Measurements from ENCODE around the gene TRABD.

Gene TRABD

GRCh38 chr22:50205781-50206569 is 20.3 kb downstream of the TRABD start:
- DNase-seq = no peak

DNA sequence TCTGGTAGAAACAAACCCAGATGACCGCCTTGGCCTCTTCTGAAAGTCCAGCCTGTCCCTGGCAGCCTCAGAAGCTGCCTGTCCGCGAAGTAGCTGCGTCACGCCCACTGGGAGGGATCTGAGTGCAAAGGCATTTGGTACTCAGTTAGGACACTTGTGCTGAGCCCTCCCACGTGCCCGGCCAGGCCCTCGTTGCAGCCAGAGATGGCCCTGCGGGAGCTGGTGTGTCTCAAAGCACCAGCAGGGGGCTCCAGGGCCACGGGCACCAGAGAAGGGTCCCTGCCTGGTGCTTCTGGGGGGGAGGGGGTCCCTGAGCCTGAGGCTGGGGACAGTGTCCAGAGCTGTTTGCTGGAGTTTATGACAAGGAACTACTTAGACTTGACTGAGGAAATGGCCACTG is 20.9 kb downstream of the TRABD start:
- peak; percentile 47 for DNase-seq

DNA sequence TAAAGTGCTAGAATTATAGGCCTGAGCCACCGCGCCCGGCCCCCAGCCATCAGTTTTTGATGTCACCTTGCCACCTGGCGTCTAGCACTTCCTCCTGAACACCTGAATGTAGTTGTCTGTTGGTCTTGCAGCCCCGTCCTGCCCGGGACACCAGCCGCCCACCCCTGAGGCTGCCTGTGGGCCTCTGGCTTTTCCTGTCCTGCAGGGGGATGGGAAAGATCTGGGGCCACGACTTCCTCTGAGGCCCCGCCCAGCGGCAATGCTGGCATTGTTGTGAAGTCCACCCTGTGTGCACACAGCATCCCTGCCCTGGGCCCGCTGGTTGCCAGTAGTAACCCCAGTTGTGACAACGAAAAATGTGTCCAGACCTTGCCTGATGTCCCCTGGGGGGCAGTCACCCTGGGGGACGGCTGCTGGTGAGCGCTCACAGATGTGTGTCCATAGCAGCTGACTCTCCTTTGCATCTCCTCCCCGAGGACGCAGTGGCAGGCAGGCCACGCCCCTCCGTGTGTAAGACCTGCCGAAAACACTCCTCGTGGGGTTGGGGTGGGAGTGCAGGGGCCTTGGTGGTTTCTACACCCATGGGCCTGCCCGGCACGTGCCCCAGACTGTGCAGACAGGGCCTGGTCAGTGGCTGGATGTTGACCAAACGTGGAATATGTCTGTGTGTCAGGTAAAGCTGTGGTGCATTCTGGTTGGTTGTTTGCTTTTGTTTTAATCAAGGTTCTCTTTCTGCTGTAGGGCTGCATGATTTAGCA is 21.8 kb downstream of the TRABD start:
- no peak for DNase-seq

DNA sequence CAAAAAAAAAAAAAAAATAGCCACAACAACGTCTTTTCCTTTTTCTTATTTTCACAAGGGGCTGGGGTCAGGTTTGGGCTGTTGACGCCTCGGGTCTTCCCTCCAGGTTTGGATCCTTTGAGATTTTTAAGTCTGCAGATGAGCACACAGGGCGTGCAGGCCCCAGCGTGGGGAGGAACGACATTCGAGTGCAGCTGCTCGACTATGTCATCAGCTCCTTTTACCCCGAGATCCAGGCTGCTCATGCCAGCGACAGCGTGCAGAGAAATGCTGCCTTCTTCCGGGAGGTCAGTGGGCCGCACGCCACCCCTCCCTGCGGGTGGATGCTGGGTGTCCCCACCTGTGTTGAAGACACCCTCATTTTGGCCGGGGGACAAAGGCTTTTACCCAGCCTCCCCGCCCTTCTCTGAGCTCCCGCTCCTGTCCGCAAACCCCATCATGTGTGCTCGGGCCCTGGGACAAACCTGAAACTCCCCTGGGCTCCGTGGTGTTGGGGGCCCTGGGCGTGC is 22.8 kb downstream of the TRABD start:
- no peak for DNase-seq

DNA sequence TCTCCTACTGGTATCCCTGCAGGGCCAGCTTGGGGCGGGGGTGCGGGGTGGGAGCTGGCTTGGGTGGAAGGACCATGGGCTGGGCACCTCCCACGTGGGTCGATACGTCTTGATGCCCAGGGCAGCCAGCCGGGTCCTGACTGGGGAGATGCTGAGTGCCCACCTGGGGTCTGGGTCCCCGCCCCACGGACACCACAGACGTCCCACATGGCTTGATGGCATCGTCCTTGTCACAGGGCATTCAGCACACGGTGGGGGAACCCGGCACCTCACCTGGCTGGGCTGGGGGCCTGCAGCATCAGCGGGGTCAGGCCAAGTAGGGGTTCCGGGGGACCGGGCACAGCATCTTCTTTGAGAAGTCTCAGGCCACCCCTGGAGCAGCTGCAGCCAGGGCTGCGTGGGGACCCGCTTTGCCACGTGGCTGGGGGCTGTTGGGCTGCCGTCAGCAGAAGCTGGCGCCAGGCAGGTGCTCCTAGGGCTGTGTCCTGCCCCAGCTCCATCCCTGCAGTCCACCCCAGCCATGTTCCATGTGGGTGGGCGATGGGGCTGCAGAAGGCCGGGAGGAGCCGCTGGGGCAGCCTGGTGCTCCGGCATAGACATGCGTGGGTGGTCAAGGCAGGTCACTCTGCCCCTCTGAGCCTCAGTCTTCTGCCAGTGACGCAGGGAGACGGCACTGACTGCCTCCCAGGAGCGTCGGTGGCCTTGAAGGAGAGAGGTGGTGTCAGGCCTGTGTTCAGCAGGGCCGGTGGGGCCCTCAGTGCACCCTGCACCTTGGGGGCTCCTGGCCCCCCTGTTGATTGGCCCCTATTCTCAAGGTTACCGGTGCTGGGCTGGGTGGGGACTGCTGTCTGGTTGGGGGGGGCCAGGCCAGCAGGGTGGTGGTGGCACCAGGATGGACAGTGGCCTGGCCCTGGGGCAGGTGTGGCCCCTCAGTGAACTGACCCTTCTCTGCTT is 23.5 kb downstream of the TRABD start:
- no peak for DNase-seq

DNA sequence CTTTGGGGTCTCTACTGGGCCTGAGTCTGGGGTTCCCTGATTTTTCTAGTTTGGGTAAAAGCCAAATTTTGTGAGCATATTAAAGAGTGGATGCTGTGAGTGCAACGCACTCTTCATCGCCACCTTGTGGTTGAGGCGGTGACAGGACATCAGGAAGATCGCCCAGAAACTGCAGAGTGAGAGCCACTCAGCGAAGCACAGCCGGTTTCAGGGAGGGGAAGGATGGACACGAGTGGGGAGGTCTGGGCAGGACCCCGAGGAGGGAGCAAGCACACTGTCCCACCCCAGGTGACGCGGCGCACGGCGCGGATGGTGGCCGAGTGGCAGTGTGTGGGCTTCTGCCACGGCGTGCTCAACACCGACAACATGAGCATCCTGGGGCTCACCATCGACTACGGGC is 24.2 kb downstream of the TRABD start:
- peak; percentile 65 for DNase-seq

- DNase-seq = no peak
These were observed 24.8 kb downstream of the TRABD start for GRCh38 chr22:50210378-50211139.

GRCh38 chr22:50211147-50211546 is 25.4 kb downstream of the TRABD start:
- DNase-seq = no peak

- DNase-seq = no peak
These were observed 27.6 kb downstream of the TRABD start for GRCh38 chr22:50213263-50213662.

DNA sequence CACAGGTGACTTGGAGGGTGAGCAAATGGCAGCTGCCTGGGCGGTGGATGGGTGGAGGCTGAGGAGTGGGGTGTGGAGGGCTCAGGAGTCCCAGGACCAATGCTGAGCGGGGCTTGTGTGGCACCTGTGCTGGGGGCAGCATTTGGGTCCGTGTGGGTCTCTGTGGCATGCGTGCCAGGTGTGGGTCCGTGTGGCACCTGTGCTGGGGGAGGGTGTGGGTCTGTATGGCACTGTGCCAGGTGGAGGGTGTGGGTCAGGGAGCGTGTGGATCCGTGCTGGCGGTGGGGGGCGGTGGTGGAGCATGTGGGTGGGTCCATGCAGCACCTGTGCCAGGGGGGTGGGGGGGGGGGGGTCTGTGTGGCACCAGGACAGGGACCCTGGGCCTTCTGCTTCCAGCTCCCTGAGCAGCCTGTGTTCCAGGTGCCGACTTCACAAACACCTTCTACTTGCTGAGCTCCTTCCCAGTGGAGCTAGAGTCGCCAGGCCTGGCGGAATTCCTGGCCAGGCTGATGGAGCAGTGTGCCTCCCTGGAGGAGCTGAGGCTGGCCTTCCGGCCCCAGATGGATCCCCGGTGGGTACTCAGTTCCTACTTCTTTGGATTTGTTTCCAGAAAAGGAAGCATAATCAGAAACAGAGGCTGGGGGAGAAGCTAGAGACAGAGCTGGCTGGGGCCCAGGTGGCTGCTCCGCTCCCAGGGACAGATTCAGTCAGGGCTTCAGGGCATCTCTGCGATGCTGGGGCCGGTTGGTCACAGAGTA is 29.8 kb downstream of the TRABD start:
- no peak for DNase-seq

DNA sequence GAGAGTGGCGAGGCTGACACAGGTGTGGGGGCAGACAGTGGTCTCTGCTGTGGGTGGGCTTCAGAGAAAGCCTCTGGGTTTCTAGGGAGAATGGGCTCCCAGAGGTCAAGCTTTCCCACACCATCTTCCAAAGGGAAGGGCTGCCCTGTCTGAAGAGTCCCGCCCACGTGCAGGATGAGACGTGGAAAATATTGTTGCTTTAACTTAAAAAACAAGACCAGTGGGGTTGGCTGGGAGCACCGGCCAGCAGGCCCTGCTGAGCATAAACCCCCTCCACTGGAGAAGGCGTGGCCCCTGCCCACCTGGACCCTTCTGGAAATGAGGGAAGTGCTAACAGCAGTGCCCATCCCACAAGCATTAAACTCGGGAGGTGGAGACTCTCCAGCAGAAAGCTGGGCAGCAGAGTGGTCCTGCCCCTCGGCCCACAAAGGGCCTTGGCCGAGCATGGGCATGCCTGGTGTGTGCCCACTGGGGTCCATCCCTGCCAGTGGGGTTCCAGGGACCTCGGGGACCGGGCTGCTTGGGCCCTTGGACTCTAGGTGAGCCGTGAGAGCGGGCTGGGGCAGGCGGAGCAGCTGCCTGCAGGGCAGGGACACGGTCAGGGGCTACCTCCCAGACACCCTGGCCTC is 30.5 kb downstream of the TRABD start:
- DNase-seq = no peak

- DNase-seq = no peak
These were observed 31.2 kb downstream of the TRABD start for GRCh38 chr22:50216684-50217520.

- no peak for DNase-seq
These were observed 31.9 kb downstream of the TRABD start for GRCh38 chr22:50217543-50218152.

GRCh38 chr22:50218153-50218995 is 32.7 kb downstream of the TRABD start:
- DNase-seq = no peak

DNA sequence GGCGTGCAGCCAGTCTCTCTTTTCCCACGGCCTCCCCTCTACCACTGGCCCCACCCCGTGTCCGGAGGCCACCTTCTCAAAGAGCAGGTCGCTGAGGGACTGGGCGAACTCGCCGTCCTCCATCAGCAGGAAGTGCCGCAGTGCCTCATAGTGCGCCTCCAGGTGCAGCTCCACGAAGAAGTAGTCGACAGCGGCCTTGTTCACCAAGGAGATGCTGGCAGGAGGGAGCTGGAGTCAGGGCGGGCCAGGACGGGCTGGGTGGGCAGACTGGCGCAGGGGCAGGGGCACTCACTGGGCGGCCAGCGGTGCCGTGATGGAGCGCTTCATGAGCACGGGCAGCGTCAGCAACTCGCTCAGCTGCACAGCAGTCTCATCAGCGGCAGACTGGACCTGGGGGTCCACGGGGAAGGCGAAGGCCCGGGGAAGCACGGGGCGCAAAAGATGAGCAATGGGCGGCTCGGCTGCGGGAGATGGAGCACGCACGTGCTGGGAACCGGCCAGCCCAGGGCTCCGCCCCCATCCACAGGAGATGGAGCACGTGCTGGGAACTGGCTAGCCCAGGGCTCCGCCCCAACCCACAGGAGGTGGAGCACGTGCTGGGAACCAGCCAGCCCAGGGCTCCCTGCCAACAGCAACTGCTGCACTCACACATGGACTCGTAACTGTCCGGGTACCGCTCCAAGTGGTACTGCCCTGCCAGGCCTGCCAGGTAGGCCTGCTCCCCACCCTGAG is 33.4 kb downstream of the TRABD start:
- DNase-seq = peak; percentile 51

DNA sequence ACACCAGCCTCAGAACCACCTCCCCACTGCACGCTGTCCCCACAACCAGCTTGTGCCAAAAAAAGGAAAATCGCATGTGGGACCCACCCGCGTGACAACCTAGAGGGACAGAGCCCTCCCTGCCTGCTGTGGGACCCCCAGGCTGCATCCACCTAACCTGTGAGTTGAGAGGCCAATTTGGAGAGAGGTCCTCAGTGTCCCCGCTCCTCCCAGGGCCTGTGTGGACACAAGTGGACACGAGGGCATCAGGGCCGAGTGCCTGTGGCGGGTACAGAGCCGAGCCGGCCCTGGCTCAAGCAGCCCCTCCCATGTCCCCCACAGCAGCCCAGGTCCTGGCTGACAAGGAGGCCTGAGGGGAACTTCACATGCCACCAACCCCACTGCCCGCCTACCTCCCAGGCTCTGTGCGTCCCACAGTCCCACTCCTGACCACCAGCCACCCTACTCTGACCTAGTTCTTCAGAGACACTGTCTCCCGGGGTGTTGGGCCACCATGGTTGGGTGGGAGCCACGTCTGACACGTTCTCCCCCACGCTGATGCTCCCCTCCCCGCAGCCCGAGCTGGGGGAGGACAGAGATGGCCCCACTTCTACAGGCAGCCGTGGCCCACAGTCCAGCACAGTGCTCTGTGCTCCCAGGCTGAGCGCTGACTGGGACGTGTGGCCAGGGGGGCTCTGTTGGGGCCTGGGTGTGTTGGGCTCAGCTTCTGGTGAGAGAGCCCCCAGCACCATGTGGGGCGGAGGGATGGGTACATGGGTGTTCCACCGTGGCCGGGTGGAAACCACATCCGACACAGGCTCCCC is 34.3 kb downstream of the TRABD start:
- no peak for DNase-seq
